ENCODE measurements around the gene SMARCD2. TPM values are rescaled to one million over a fixed set of nuclear protein-coding genes. Genes with fewer than 3 reads are reported as not detected.
"Not testable (repeated sequence)": the region's sequence is repeated elsewhere in the genome, so short reads cannot be mapped to it uniquely, and the experiment has no call there.

Gene SMARCD2
- polyA plus RNA-seq, 3 donors: 60.3 to 91.2 (median 62.3) TPM

- H3K27ac ChIP-seq (ENCODE audit: low read depth, low read length): no peak overlapping the region
- 87 to 92% (median 87%) methylated on average over 10 of the region's 10 CpGs for WGBS, 3 donors
Observed at GRCh38 chr17:63820963-63821561, 21.4 kb downstream of the SMARCD2 start.

GRCh38 chr17:63819585-63820537 lies 22.6 kb downstream of the SMARCD2 start:
- H3K27ac ChIP-seq (ENCODE audit: low read depth, low read length): no peak overlapping the region

DNA sequence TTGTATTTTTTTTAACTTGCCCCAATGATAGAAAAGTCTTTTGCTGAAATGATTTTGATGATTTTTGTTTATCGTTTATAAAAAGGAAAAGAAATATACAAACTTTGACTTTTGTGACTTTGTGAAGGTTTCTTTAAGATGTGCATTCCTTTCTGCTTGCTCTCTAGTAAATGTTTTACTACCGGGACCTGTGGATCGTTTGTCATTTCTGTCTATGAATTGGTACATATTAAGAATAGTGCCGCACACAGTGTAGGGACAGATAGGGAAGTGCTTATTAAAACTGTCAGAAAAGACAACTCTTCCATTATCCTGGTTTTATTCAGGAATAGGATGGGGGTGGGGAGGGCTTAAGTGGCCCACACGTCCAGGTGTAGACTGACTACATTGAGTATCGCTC lies 23.4 kb downstream of the SMARCD2 start:
- H3K27ac ChIP-seq (ENCODE audit: low read depth, low read length): no peak overlapping the region

More at GRCh38 chr17:63819585-63820537, 22.6 kb downstream of the SMARCD2 start:
- WGBS, 3 donors: 49 to 62% (median 58%) methylated on average over 21 of the region's 21 CpGs

GRCh38 chr17:63817736-63818385 lies 24.6 kb downstream of the SMARCD2 start:
- 94 to 95% (median 95%) methylated on average over 27 of the region's 27 CpGs for WGBS, 3 donors
- H3K27ac ChIP-seq (ENCODE audit: low read depth, low read length): no peak overlapping the region

More for the DNA sequence above, 23.4 kb downstream of the SMARCD2 start:
- 37 to 67% (median 66%) methylated on average over 6 of the region's 6 CpGs for WGBS, 3 donors

- 92 to 95% (median 94%) methylated on average over 4 of the region's 4 CpGs for WGBS, 3 donors
Observed at GRCh38 chr17:63816669-63817068, 25.8 kb downstream of the SMARCD2 start.

DNA sequence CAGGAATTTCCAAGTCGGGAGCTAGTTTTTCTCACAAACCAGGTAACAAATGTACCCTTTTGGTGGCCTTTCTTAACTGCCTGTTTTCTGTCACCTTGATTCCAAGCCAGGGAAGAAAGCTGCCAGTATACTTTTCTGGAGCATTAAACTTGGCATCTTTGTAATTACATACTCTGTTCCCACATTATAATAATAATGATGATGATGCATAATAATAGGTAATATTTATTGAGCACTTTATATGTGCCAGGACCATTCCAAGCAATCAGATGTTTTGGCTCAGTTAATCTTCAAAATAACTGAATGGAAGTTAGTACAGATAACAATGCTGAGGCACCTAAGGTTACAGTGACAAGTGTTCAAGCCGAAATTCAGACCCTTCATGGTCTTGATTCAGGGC lies 26.4 kb downstream of the SMARCD2 start:
- WGBS, 3 donors: 87 to 93% (median 91%) methylated on average over 2 of the region's 2 CpGs

More at GRCh38 chr17:63816669-63817068, 25.8 kb downstream of the SMARCD2 start:
- H3K27ac ChIP-seq (ENCODE audit: low read depth, low read length): no peak overlapping the region

GRCh38 chr17:63809970-63810369 lies 32.5 kb downstream of the SMARCD2 start:
- WGBS, 3 donors: 92 to 95% (median 93%) methylated on average over 9 of the region's 9 CpGs
- no peak overlapping the region for H3K27ac ChIP-seq (ENCODE audit: low read depth, low read length)

More for the DNA sequence above, 26.4 kb downstream of the SMARCD2 start:
- no peak overlapping the region for H3K27ac ChIP-seq (ENCODE audit: low read depth, low read length)

GRCh38 chr17:63805591-63805990 lies 36.9 kb downstream of the SMARCD2 start:
- 55 to 76% (median 67%) methylated on average over 2 of the region's 2 CpGs for WGBS, 3 donors
- H3K27ac ChIP-seq (ENCODE audit: low read depth, low read length): no peak overlapping the region

- 92 to 93% (median 92%) methylated on average over 1 of the region's 1 CpG for WGBS, 3 donors
- H3K27ac ChIP-seq (ENCODE audit: low read depth, low read length): no peak overlapping the region
Observed at GRCh38 chr17:63804328-63804727, 38.2 kb downstream of the SMARCD2 start.

- no peak overlapping the region for H3K27ac ChIP-seq (ENCODE audit: low read depth, low read length)
- 95 to 96% (median 96%) methylated on average over 1 of the region's 1 CpG for WGBS, 3 donors
Observed at GRCh38 chr17:63800783-63801182, 41.7 kb downstream of the SMARCD2 start.

GRCh38 chr17:63798572-63799106 lies 43.8 kb downstream of the SMARCD2 start:
- 93 to 96% (median 95%) methylated on average over 3 of the region's 3 CpGs for WGBS, 3 donors
- H3K27ac ChIP-seq (ENCODE audit: low read depth, low read length): no peak overlapping the region

DNA sequence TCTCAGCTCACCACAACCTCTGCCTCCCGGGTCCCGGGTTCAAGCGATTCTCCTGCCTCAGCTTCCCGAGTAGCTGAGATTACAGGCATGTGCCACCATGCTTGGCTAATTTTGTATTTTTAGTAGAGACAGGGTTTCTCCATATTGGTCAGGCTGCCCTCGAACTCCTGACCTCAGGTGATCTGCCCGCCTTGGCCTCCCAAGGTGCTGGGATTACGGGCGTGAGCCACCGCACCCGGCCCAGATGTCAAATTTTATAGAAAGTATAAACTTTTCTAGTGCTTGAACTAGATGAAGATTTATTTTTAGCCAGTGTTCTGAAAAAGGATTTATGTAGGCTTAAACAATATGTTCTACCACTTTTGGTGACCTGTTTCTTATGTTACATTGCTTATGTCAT lies 46.1 kb downstream of the SMARCD2 start:
- not testable (repeated sequence) for H3K27ac ChIP-seq (ENCODE audit: low read depth, low read length)
- WGBS, 3 donors: 97 to 99% (median 98%) methylated on average over 10 of the region's 10 CpGs

GRCh38 chr17:63792055-63792729 lies 50.3 kb downstream of the SMARCD2 start:
- H3K27ac ChIP-seq (ENCODE audit: low read depth, low read length): no peak overlapping the region
- WGBS, 3 donors: 84 to 86% (median 86%) methylated on average over 3 of the region's 3 CpGs

DNA sequence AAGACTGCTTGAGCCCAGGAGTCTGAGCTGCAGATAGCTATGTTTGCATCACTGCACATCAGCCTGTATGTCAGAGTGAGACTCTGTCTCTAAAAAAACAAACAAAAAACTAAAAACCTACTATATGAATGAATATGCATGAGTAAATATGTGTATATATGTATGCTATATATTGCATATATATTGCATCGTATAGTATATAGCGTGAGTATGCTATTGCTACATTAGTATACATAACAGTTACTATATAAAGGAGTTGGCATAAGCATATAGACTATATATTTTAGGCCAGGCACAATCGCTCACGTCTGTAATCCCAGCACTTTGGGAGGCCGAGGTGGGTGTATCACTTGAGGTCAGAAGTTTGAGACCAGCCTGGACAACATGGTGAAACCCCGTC lies 52.4 kb downstream of the SMARCD2 start:
- H3K27ac ChIP-seq (ENCODE audit: low read depth, low read length): no peak overlapping the region
- 93 to 94% (median 93%) methylated on average over 6 of the region's 6 CpGs for WGBS, 3 donors

- H3K27ac ChIP-seq (ENCODE audit: low read depth, low read length): no peak overlapping the region
- WGBS, 3 donors: 92 to 97% (median 94%) methylated on average over 13 of the region's 13 CpGs
Observed at GRCh38 chr17:63786971-63787711, 55.3 kb downstream of the SMARCD2 start.

DNA sequence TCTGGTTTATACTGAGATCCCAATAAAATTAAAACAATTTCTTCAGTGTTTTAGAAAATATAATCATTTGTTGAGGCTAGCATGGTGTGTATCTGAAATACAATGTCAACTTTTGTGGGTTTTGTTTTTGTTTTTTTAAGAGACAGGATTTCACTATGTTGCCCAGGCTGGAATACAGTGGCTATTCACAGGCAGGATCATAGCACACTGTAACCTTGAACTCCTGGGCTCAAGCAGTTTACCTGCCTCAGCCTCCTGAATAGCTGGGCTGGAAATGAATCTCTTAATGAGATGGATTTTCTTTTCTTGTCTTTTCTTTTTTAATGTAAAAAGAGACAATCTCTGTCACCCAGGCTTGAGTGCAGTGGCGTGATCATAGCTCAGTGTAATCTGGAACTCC lies 56.4 kb downstream of the SMARCD2 start:
- no peak overlapping the region for H3K27ac ChIP-seq (ENCODE audit: low read depth, low read length)
- WGBS, 3 donors: 96 to 100% (median 98%) methylated on average over 1 of the region's 1 CpG

GRCh38 chr17:63785556-63785955 lies 56.9 kb downstream of the SMARCD2 start:
- WGBS, 3 donors: 97 to 100% (median 97%) methylated on average over 1 of the region's 1 CpG
- no peak overlapping the region for H3K27ac ChIP-seq (ENCODE audit: low read depth, low read length)

Measured in adipose tissue (tissue), 3 donors.